ENCODE measurements around the gene TSPAN10. TPM values are rescaled to one million over a fixed set of nuclear protein-coding genes. Genes with fewer than 3 reads are reported as not detected.

The TSPAN10 gene
- total and polyA plus RNA-seq, 2 of the 8 experiments (the other 6 are each of a cell fraction or from before 2014, with no cell fraction given): 0.99 to 1.1 TPM

DNA sequence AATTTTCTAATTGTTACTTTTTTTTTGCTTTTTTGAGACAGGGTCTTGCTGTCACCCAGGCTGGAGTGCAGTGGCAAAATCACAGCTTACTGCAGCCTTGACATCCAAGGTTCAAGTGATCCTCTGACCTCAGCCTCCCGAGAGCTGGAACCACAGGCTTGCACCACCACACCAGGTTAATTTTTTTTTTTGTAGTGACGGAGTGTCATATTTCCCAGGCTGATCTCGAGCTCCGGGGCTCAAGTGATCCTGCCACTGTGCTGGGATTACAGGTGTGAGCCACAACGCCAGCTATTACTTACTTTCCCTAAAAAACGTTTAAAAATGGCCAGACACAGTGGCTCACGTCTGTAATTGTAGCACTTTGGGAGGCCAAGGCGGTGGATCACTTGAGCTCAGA is 6.7 kb upstream of the TSPAN10 start:
- ChIA-PET POLR2A (ENCODE audit: partially characterized antibody) (interaction anchor here (1.0 to 1.4 kb wide), 3 partner anchors 13 to 50 kb away, joined by 3 to 4 read pairs (median 3); no protein-coding TSS in a partner anchor), CTCF (ENCODE audit: partially characterized antibody) (interaction anchor here (0.6 to 1.1 kb wide), 2 partner anchors 38 to 50 kb away, joined by 3 read pairs; no protein-coding TSS in a partner anchor)
- no peak overlapping the region for H2BK120ac ChIP-seq (replicated peaks; ENCODE audit: low read depth, low read length)
- peaks cover 0 to 2% of the 10 kb centered on the region in 2 experiments for H4K20me1 ChIP-seq (replicated peaks in 1 of 2; ENCODE audit: control insufficient read depth in 1 of 2, insufficient read depth in 2 of 2, low read length in 2 of 2)
- no peak overlapping the region for H3K18ac ChIP-seq (ENCODE audit: extremely low read depth, low read length)
- FAIRE-seq (no peak), DNase-seq (ENCODE audit: low read depth in 1 of 2, low spot score in 2 of 2) (no peak)
- TF ChIP-seq TCF12 (IDR thresholded peaks at IDR 0.05; ENCODE audit: low read depth, low read length) (no peak), KDM4A (IDR thresholded peaks at IDR 0.05; ENCODE audit: low read depth, low read length, severe bottlenecking) (no peak), NANOG (IDR thresholded peaks at IDR 0.05; ENCODE audit: insufficient read depth, low read depth, low read length, poor library complexity, severe bottlenecking) (no peak), MAFK (IDR thresholded peaks at IDR 0.05; ENCODE audit: low read depth, low read length) (no peak)
- H4K91ac ChIP-seq (replicated peaks; ENCODE audit: insufficient read length, low read length): no peak overlapping the region
- no peak overlapping the region for H3K23ac ChIP-seq (ENCODE audit: insufficient read length)
- no peak overlapping the region for H2BK15ac ChIP-seq (ENCODE audit: low read length)
- H2AFZ ChIP-seq (ENCODE audit: low read length): no peak overlapping the region
- peaks cover 4 to 42% (median 22%) of the 10 kb centered on the region in 4 experiments; a peak in 6 of 8 replicates for H3K36me3 ChIP-seq (ENCODE audit: control insufficient read depth in 2 of 4, insufficient read depth in 4 of 4, low read length in 3 of 4)
- H3K9me3 ChIP-seq (ENCODE audit: insufficient read depth in 2 of 2, low read depth in 1 of 2, low read length in 1 of 2): no peaks in the 10 kb centered on the region
- no peak overlapping the region for H4K5ac ChIP-seq (ENCODE audit: insufficient read length, low read depth, low read length)
- H2BK5ac ChIP-seq (ENCODE audit: low read depth, low read length): no peak overlapping the region
- H3K79me2 ChIP-seq (ENCODE audit: control insufficient read depth in 1 of 2, insufficient read depth in 2 of 2, low read length in 2 of 2): peaks cover 2 to 34% of the 10 kb centered on the region in 2 experiments
- no peak overlapping the region for H2AK5ac ChIP-seq (ENCODE audit: low read depth, low read length)
- no peak overlapping the region for H2BK20ac ChIP-seq (ENCODE audit: low read length)
- H3K4ac ChIP-seq (replicated peaks; ENCODE audit: insufficient read length, low read depth, low read length): no peak overlapping the region
- H3K56ac ChIP-seq (replicated peaks; ENCODE audit: insufficient read length, low read depth, low read length): no peak overlapping the region
- no peak overlapping the region for H3K14ac ChIP-seq (ENCODE audit: insufficient read length)
- H3K27ac ChIP-seq (ENCODE audit: low read depth, low read length): no peak overlapping the region
- no peaks in the 10 kb centered on the region for H3K23me2 ChIP-seq (ENCODE audit: low read depth, low read length)
- H3K27me3 ChIP-seq (replicated peaks in 1 of 4; ENCODE audit: control insufficient read depth in 3 of 4, extremely low read depth in 1 of 4, insufficient read depth in 3 of 4, low read length in 3 of 4): no peaks in the 10 kb centered on the region
- no peak overlapping the region for H3K9ac ChIP-seq (replicated peaks in 1 of 4; ENCODE audit: extremely low read depth in 1 of 4, low read depth in 3 of 4, low read length in 3 of 4)
- no peak overlapping the region for H4K8ac ChIP-seq (ENCODE audit: extremely low read depth, insufficient read depth, low read length)
- H3K4me2 ChIP-seq (ENCODE audit: insufficient read depth in 1 of 2, low read depth in 2 of 2, low read length in 2 of 2): no peak overlapping the region
- peaks cover 7% of the 10 kb centered on the region for H3K79me1 ChIP-seq (ENCODE audit: low read depth, low read length)
- no peak overlapping the region for H3K4me3 ChIP-seq (ENCODE audit: extremely low read depth in 1 of 4, insufficient read depth in 2 of 4, low read depth in 3 of 4, low read length in 4 of 4)
- H3K4me1 ChIP-seq (replicated peaks in 1 of 4; ENCODE audit: control insufficient read depth in 3 of 4, insufficient read depth in 4 of 4, low read length in 3 of 4): no peaks in the 10 kb centered on the region
- H2BK12ac ChIP-seq (ENCODE audit: low read depth, low read length): no peak overlapping the region
- 90% methylated on average over 8 of the region's 8 CpGs; no CpG with 5 or more reads in 1 of the 2 experiments for WGBS, 2 experiments (ENCODE audit: extremely low coverage in 1 of 2, insufficient coverage in 1 of 2, insufficient read length in 1 of 2, insufficient replicate concordance in 2 of 2, low coverage in 1 of 2, low lambda C conversion rate in 2 of 2, missing lambda C conversion rate in 1 of 2)

Measured in H1 (cell line).